Hepatocyte (in vitro differentiated cells): ENCODE data around the gene SLCO3A1. TPM values are rescaled to one million over a fixed set of nuclear protein-coding genes. Genes with fewer than 3 reads are reported as not detected.

Experiments used
- DNase-seq: peaks from one replicate; pipeline ENCODE4 v3.0.0-alpha.2; 2016; ENCODE audit warnings: low spot score
- H2AFZ ChIP-seq: fragments of 200-600 bp; sonication (generic); 2 replicates; pipeline ENCODE4 v1.6.0; 2016; ENCODE audit warnings: antibody characterized with exemption, mild to moderate bottlenecking
- H3K27ac ChIP-seq: fragments of 200-600 bp; sonication (generic); 2 replicates; pipeline ENCODE4 v1.5.1; 2016; ENCODE audit warnings: mild to moderate bottlenecking
- H3K27me3 ChIP-seq: fragments of 200-600 bp; sonication (generic); 2 replicates; pipeline ENCODE4 v1.6.1; 2016
- H3K36me3 ChIP-seq: fragments of 200-600 bp; sonication (generic); replicated peaks from 2 replicates; pipeline ENCODE4 v1.5.1; 2016; ENCODE audit warnings: low read depth; ENCODE audit not compliant: insufficient read depth
- H3K4me1 ChIP-seq: fragments of 200-600 bp; sonication (generic); 2 replicates; pipeline ENCODE4 v1.5.1; 2016; ENCODE audit warnings: mild to moderate bottlenecking, moderate library complexity; ENCODE audit not compliant: insufficient read depth
- H3K4me2 ChIP-seq: fragments of 200-600 bp; sonication (generic); 2 replicates; pipeline ENCODE4 v1.6.0; 2016
- H3K4me3 ChIP-seq: fragments of 200-600 bp; sonication (generic); 2 replicates; pipeline ENCODE4 v1.5.1; 2016; ENCODE audit warnings: mild to moderate bottlenecking
- H3K79me2 ChIP-seq: fragments of 200-600 bp; sonication (generic); 2 replicates; pipeline ENCODE4 v1.6.0; 2017; ENCODE audit warnings: mild to moderate bottlenecking
- H3K9me2 ChIP-seq: fragments of 200-600 bp; sonication (generic); replicated peaks from 2 replicates; pipeline ENCODE4 v1.6.0; 2017; ENCODE audit warnings: mild to moderate bottlenecking; ENCODE audit not compliant: insufficient read depth
- H3K9me3 ChIP-seq: fragments of 200-600 bp; sonication (generic); 2 replicates; pipeline ENCODE4 v1.5.1; 2016; ENCODE audit warnings: low read depth, mild to moderate bottlenecking
- H4K20me1 ChIP-seq: fragments of 200-600 bp; sonication (generic); 2 replicates; pipeline ENCODE4 v1.6.0; 2016; ENCODE audit warnings: mild to moderate bottlenecking; ENCODE audit not compliant: insufficient read depth, poor library complexity, severe bottlenecking
- CTCF ChIP-seq: fragments of 200-600 bp; sonication (generic); IDR thresholded peaks from 2 replicates; pipeline ENCODE4 v1.5.1; 2016; ENCODE audit warnings: antibody characterized with exemption, mild to moderate bottlenecking; ENCODE audit not compliant: poor library complexity
- EZH2 ChIP-seq: fragments of 200-600 bp; sonication (generic); IDR thresholded peaks from 2 replicates; pipeline ENCODE4 v1.6.1; 2016; ENCODE audit warnings: antibody characterized with exemption, mild to moderate bottlenecking, borderline replicate concordance
- EZH2phosphoT487 ChIP-seq: fragments of 200-600 bp; sonication (generic); IDR thresholded peaks from one replicate; pipeline ENCODE4 v1.6.1; 2018; ENCODE audit warnings: antibody characterized with exemption, mild to moderate bottlenecking, low read depth, moderate library complexity; ENCODE audit not compliant: unreplicated experiment, severe bottlenecking
- WGBS: methylation state at CpG from one replicate; pipeline ENCODE4 v1.1.6; 2016; ENCODE audit warnings: low lambda C conversion rate; ENCODE audit errors: missing lambda C conversion rate; 5-methylcytosine and 5-hydroxymethylcytosine counted together
- polyA plus RNA-seq: library from polyadenylated mRNA; unstranded; fragments of >200 nt; fragmentation: Nextera tagmentation; extraction: Ambion mirVana; gene quantifications from 2 replicates; pipeline ENCODE4 v1.2.1, GENCODE V29; 2016
- total RNA-seq: library from RNA; depleted of rRNA; stranded (reverse); fragments of >200 nt; gene quantifications from 2 replicates; pipeline ENCODE4 v1.2.3, GENCODE V29; 2014

Gene SLCO3A1
- total and polyA plus RNA-seq, 2 experiments from 2014 or later: 1.3 to 5.4 TPM

- Histone ChIP-seq H3K9me2 (no peaks in the 10 kb centered on the region), H3K9me3 (no peaks in the 10 kb centered on the region), H3K36me3 (no peaks in the 10 kb centered on the region), H3K4me3 (no peak overlapping the region), H3K79me2 (no peaks in the 10 kb centered on the region), H4K20me1 (no peaks in the 10 kb centered on the region), H3K4me1 (no peaks in the 10 kb centered on the region), H3K27ac (no peak overlapping the region), H3K4me2 (no peak overlapping the region), H2AFZ (no peak overlapping the region), H3K27me3 (no peaks in the 10 kb centered on the region)
- TF ChIP-seq CTCF (no peak), EZH2 (no peak), EZH2phosphoT487 (no peak)
- DNase-seq: no peak
- 93% methylated on average over 3 of the region's 3 CpGs for WGBS
Observed at GRCh38 chr15:91898843-91899242, 45.3 kb downstream of the SLCO3A1 start.

- Histone ChIP-seq H3K4me1 (no peaks in the 10 kb centered on the region), H3K4me3 (no peak overlapping the region), H3K9me2 (no peaks in the 10 kb centered on the region), H3K79me2 (no peaks in the 10 kb centered on the region), H3K9me3 (no peaks in the 10 kb centered on the region), H3K27me3 (no peaks in the 10 kb centered on the region), H3K27ac (no peak overlapping the region), H4K20me1 (no peaks in the 10 kb centered on the region), H3K4me2 (no peak overlapping the region), H3K36me3 (no peaks in the 10 kb centered on the region), H2AFZ (no peak overlapping the region)
- WGBS: 97% methylated on average over 1 of the region's 1 CpG
- no peak for DNase-seq
- TF ChIP-seq CTCF (no peak), EZH2 (no peak), EZH2phosphoT487 (no peak)
Observed at GRCh38 chr15:91904942-91905341, 51.4 kb downstream of the SLCO3A1 start.

GRCh38 chr15:91908391-91908790, 54.9 kb downstream of the SLCO3A1 start:
- no peaks in the 10 kb centered on the region for H3K79me2 ChIP-seq
- H3K9me3 ChIP-seq: no peaks in the 10 kb centered on the region
- H4K20me1 ChIP-seq: no peaks in the 10 kb centered on the region
- no peaks in the 10 kb centered on the region for H3K4me1 ChIP-seq
- WGBS: 95% methylated on average over 3 of the region's 3 CpGs
- H3K27me3 ChIP-seq: no peaks in the 10 kb centered on the region
- no peaks in the 10 kb centered on the region for H3K36me3 ChIP-seq
- H3K4me2 ChIP-seq: no peak overlapping the region
- no peak overlapping the region for H2AFZ ChIP-seq
- H3K4me3 ChIP-seq: no peak overlapping the region
- TF ChIP-seq EZH2phosphoT487 (no peak), CTCF (no peak), EZH2 (no peak)
- DNase-seq: no peak
- no peak overlapping the region for H3K27ac ChIP-seq
- no peaks in the 10 kb centered on the region for H3K9me2 ChIP-seq

- no peaks in the 10 kb centered on the region for H3K9me2 ChIP-seq
- TF ChIP-seq EZH2phosphoT487: no peak
- WGBS: 97% methylated on average over 2 of the region's 2 CpGs
Observed at GRCh38 chr15:91909111-91909510, 55.6 kb downstream of the SLCO3A1 start.

More at GRCh38 chr15:91909111-91909510, 55.6 kb downstream of the SLCO3A1 start:
- Histone ChIP-seq H3K4me2 (no peak overlapping the region), H3K27me3 (no peaks in the 10 kb centered on the region), H3K27ac (no peak overlapping the region), H2AFZ (no peak overlapping the region), H3K79me2 (no peaks in the 10 kb centered on the region), H4K20me1 (no peaks in the 10 kb centered on the region), H3K4me1 (no peaks in the 10 kb centered on the region), H3K36me3 (no peaks in the 10 kb centered on the region), H3K4me3 (no peak overlapping the region), H3K9me3 (no peaks in the 10 kb centered on the region)
- DNase-seq: no peak
